Left renal cortex interstitium (tissue), 4 donors: ENCODE measurements around the gene RAB3GAP2. TPM values are rescaled to one million over a fixed set of nuclear protein-coding genes. Genes with fewer than 3 reads are reported as not detected.
"Not testable (repeated sequence)": the region's sequence is repeated elsewhere in the genome, so short reads cannot be mapped to it uniquely, and the experiment has no call there.

ENCODE experiments used
- DNase-seq, 4 donors: peaks; one replicate each; pipeline ENCODE4 v3.0.0-alpha.2; 2013; ENCODE audit warnings: low read depth in 4 of 4, low spot score in 2 of 4, missing footprints in 1 of 4
- polyA plus RNA-seq, 4 donors: library from polyadenylated mRNA; unstranded; fragments of 120-200 nt; gene quantifications; one replicate each; pipeline ENCODE4 v1.2.1, GENCODE V29; 2013; ENCODE audit not compliant: insufficient read length in 4 of 4

The RAB3GAP2 gene
- polyA plus RNA-seq, 4 donors = 27.2 to 39.8 (median 33.3) TPM

DNA sequence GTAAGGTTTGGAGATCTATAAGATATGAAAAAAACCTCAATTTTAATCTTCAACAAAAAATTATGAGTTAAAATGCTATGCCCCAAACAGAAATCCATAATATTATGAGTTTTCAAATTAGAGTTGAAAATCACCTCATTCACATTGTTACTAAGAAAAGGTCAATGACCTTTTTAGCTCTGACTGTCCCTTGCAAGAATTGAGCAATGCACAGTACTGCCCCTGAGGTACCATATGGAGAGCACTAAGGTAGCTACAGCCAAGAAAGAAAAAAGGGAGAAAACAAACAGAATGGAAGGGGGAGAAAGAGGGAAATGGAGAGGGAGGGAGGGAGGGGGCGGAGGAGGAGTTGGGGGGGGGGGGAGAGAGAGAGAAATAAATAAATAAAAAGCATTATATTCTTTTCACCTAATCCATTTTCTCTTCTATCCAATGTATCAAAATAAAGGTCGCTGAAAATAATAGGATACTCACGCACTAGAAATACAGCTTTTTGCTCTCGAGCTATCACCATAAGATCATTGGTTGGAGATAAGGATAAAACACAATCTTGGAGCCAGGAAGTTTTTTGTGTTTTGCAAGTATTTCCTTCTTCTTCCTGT is 58.8 kb downstream of the RAB3GAP2 start:
- no peak for DNase-seq

GRCh38 chr1:220207411-220207810 is 64.8 kb downstream of the RAB3GAP2 start:
- DNase-seq = peak in 2 of 4 donors; percentile 16 to 47

DNA sequence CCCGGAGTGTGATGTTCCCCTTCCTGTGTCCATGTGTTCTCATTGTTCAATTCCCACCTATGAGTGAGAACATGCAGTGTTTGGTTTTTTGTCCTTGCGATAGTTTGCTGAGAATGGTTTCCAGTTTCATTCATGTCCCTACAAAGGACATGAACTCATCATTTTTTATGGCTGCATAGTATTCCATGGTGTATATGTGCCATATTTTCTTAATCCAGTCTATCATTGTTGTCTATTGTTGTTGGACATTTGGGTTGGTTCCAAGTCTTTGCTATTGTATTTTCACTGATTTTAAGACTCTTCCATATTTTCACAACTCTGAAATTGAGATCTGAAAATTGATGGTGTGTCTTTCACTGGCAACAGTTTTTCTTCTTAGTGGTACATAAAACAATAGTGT is 67.5 kb downstream of the RAB3GAP2 start:
- not testable (repeated sequence) for DNase-seq

DNA sequence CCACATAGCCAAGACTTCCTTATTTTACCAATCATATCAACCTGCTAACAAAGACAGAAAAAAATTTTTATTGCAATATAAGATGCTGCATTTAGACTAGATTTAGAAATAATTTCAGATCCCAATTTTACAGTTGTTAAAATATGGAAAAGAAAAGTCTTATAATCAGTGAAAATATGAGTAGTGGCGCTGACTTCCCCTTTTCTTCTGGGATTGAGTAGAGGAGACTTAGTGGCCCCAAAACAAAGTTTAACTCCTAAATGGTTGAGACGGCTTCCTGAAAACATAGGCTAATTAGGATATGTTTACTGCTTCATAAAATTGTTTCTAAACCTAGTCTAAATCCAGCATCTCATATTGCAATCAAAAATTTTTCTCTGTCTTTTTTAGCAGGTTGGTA is 68.4 kb downstream of the RAB3GAP2 start:
- DNase-seq = no peak

- no peak for DNase-seq
These were observed 73.9 kb downstream of the RAB3GAP2 start for GRCh38 chr1:220198186-220199005.

GRCh38 chr1:220195701-220196100 is 76.6 kb downstream of the RAB3GAP2 start:
- DNase-seq = no peak

GRCh38 chr1:220189750-220190347 is 82.4 kb downstream of the RAB3GAP2 start:
- no peak for DNase-seq

DNA sequence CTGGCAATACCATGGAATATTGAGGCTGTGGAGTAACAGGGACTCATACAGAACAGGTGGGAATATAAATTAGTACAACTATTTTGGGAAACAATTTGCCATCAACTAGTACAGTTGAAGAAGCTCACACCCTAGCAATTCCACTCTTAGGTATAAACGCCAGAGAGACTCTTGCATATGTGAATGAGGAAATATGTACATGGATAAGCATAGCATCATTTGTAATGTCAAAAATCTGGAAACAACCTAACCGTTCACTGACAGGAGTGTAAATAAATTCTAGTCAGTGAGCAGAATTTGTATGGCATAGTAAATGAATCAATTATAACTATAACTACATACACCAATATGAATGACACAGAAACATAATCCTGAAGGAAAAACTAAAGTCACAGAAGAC is 83.7 kb downstream of the RAB3GAP2 start:
- DNase-seq = no peak

DNA sequence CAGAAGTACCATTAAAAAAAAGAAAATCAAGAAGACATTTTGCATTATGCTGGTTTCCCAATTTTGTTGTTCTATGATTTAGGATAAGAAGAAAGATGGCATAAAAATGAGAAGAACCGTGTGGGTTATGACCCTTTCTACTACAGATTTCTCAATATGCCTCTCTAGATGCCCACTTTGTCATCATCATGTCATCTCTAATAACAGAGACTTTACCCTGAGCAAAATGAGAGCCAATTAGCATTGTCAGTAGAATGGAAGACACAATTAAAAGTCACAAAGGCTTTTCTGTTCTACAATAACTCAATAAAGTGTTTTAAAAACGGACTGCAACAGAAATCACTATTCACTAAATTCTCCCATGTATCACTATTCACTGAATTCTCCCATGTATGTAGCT is 85.5 kb downstream of the RAB3GAP2 start:
- DNase-seq = no peak

DNA sequence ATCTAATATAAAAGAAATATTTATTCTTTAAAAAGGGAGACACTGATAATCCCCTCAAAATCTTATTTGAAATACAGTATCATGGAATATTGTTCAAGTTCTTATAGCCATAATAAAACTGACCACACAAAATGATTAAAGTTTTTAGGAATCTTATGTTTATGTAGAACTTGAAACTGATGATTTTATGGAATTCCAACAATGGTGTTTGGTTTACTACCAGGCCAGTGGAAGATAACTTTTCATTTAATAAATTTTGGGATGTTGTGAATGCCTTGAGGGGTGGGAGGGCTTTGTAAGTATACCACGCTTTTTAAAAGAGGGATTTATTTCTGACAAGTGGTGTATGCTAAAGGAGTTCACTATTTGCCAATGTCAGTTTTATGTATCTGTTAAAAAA is 87.7 kb downstream of the RAB3GAP2 start:
- DNase-seq = no peak

GRCh38 chr1:220182656-220183055 is 89.6 kb downstream of the RAB3GAP2 start:
- DNase-seq = no peak

- no peak for DNase-seq
These were observed 90.1 kb downstream of the RAB3GAP2 start for GRCh38 chr1:220182111-220182510.

- no peak for DNase-seq
These were observed 95.7 kb downstream of the RAB3GAP2 start for GRCh38 chr1:220176540-220176939.

DNA sequence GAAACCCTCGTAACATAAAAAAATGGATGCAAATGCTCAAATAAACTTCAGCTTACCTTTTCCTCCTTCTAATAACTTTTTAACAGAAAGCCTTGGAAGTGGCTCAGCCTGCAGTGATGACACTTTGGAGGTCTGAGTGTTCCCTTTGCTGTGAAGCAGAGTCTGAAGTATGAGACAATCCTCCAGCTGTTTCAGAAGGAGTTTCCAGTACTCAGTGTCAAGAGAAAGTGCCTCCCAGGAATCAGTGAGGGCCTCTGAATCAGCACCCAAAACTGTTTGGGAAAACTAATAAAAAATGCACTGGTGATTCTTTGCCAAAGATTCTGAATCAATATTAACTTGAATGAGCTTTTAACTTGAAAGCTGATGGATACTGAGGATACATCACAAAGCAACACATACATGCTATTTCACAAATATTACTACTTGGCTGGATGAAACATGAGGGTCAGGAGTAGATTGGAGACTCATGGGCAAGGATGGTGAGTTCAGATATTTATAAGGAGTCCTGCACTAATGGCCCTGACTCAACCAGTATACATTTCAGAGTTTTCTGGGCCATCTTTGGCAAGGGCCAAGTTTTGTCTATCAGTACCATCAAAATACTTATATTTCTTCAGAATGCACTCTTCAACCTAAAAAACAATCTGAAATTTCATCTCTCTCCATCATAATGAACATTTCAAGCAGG is 101.3 kb downstream of the RAB3GAP2 start:
- DNase-seq = no peak

DNA sequence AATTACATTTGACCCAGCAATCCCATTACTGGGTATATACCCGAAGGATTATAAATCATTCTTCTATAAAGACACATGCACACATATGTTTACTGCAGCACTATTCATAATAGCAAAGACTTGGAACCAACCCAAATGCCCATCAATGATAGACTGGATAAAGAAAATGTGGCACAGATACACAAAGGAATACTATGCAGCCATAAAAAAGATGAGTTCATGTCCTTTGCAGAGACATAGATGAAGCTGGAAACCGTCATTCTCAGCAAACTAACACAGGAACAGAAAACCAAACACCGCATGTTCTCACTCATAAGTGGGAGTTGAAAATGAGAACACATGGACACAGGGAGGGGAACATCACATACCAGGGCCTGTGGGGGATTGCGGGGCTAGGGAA is 102.4 kb downstream of the RAB3GAP2 start:
- DNase-seq = not testable (repeated sequence)

DNA sequence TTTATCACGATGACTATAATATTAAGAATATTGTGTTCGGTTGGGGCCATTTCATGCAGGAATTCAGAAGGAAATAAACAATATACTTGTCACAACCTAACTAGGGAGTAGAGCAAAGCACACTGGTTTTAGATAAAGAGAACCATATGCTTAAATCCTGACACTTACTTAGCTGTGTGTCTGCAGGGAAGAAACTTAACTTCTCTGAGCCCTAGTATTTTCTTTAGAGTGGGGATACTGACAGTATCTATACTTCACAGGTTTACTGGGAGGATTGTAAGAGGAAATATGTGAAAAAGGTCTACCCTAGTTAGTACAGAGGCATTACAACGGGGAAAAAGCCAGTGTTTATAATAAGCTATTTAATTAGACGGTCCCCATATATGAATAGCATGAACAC is 105.4 kb downstream of the RAB3GAP2 start:
- no peak for DNase-seq

DNA sequence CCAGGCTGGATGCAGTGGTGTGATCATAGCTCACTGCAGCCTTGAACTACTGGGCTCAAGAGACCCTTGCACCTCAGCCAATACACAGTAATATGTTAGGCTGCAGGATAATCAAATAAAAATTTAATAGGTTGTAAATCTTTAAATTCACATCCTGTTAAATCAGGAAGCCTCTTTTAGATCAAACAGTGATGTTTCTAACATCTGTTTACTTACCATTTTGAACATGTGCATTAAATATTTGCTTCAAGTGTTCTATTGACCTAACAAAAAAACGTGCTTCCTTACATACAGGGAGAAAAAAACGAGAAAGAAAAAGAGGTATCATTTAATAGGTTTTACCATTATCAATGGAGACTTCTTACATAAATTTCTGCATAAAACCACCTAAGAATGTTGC is 107.7 kb downstream of the RAB3GAP2 start:
- DNase-seq = no peak

GRCh38 chr1:220164116-220164515 is 108.1 kb downstream of the RAB3GAP2 start:
- DNase-seq = peak in 1 of 4 donors; percentile 4

GRCh38 chr1:220160027-220160426 is 112.2 kb downstream of the RAB3GAP2 start:
- no peak for DNase-seq

DNA sequence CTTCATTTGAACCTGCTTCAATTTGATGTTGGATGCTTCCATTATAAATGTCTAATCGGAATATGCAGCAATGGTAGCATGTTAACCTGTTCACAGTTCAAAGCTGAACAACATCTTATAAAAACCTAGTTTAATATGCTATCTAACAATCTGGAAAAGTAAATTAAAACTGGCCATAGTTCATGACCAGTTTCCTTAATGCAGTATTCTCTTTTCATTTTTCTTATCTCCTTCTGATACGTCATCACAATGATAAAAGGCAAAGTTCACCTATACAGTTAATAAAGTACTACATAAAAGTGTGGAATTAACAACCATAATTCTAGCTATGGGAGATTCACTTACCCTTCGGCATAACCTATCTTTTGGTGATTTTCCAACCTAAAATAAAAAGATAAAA is 113.2 kb downstream of the RAB3GAP2 start:
- no peak for DNase-seq

GRCh38 chr1:220158530-220158929 is 113.7 kb downstream of the RAB3GAP2 start:
- not testable (repeated sequence) for DNase-seq
